Mammary epithelial cell (primary cell): ENCODE measurements around the gene MAPRE2.

Experiments used
- EZH2 ChIP-seq: IDR thresholded peaks from 2 replicates; pipeline ENCODE4 v1.6.1; 2012; ENCODE audit warnings: low read length, inconsistent platforms, borderline replicate concordance
- TF ChIP-seq, protein P1 (sequence below), 2 donors: IDR thresholded peaks in 1 of 2; conservative IDR thresholded peaks in 1 of 2; 2 replicates each; pipeline ENCODE4 v1.5.1; 2011 to 2012; ENCODE audit warnings: inconsistent platforms in 2 of 2, low read length in 2 of 2, mild to moderate bottlenecking in 2 of 2, control low read depth in 1 of 2, low read depth in 1 of 2; ENCODE audit not compliant: insufficient read depth in 1 of 2; ENCODE audit errors: extremely low read depth in 1 of 2

DNA sequence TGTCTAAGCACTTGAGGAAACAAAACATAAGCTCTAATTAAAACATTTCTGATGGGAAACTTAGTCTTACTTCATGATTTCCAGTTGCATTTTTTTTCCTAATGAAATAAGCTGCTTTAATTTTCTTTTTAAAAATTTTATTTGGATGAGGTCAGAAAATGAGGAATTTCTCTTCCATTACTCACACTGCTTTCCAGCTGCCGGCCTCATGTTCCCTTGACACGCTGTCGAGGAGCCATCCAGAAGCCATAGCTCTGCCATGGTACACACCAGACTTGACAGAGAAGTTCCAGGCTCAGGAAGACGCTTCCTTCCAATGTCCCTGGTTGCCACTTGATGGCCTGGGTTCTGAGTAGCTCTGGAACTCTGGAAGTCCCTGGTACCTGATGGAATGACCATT lies 12.1 kb upstream of the MAPRE2 start:
- TF ChIP-seq, protein P1, sequence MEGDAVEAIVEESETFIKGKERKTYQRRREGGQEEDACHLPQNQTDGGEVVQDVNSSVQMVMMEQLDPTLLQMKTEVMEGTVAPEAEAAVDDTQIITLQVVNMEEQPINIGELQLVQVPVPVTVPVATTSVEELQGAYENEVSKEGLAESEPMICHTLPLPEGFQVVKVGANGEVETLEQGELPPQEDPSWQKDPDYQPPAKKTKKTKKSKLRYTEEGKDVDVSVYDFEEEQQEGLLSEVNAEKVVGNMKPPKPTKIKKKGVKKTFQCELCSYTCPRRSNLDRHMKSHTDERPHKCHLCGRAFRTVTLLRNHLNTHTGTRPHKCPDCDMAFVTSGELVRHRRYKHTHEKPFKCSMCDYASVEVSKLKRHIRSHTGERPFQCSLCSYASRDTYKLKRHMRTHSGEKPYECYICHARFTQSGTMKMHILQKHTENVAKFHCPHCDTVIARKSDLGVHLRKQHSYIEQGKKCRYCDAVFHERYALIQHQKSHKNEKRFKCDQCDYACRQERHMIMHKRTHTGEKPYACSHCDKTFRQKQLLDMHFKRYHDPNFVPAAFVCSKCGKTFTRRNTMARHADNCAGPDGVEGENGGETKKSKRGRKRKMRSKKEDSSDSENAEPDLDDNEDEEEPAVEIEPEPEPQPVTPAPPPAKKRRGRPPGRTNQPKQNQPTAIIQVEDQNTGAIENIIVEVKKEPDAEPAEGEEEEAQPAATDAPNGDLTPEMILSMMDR (conservative IDR thresholded peaks at IDR 0.05 in 1 of 2, IDR thresholded peaks at IDR 0.05 in 1 of 2; ENCODE audit: extremely low read depth in 1 of 2, insufficient read depth in 1 of 2, low read depth in 1 of 2, low read length in 2 of 2) = no peak
- no peak for TF ChIP-seq EZH2
